GM12874 (cell line): ENCODE results near the gene ARMC9.

Experiments used
- TF ChIP-seq, protein P1 (sequence below): IDR thresholded peaks from 2 replicates; pipeline ENCODE4 v1.5.1; 2011; ENCODE audit warnings: low read depth, mild to moderate bottlenecking, control low read depth, low read length, moderate library complexity; ENCODE audit not compliant: insufficient read depth

ARMC9 gene

DNA sequence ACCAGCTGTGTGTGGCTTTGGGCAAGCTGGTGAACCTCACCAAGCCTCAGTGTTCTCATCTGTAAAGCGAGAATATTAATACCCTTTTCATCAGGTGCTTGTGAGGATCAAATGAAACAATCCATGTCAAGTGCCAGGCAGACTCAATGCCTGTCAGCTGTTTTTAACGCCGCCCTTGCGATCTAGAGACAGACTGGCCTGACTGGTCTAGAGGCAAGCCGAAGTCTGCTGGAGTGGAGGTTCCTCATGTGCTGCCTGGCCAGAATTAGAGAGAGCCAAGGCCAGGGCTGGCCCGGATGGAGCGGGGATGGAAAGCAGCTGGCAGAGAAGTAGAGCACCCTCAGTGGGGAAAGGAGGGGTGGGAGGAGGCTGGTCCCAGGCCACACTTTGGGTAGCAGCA is 122.6 kb downstream of the ARMC9 start:
- TF ChIP-seq, protein P1, sequence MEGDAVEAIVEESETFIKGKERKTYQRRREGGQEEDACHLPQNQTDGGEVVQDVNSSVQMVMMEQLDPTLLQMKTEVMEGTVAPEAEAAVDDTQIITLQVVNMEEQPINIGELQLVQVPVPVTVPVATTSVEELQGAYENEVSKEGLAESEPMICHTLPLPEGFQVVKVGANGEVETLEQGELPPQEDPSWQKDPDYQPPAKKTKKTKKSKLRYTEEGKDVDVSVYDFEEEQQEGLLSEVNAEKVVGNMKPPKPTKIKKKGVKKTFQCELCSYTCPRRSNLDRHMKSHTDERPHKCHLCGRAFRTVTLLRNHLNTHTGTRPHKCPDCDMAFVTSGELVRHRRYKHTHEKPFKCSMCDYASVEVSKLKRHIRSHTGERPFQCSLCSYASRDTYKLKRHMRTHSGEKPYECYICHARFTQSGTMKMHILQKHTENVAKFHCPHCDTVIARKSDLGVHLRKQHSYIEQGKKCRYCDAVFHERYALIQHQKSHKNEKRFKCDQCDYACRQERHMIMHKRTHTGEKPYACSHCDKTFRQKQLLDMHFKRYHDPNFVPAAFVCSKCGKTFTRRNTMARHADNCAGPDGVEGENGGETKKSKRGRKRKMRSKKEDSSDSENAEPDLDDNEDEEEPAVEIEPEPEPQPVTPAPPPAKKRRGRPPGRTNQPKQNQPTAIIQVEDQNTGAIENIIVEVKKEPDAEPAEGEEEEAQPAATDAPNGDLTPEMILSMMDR, result no peak

DNA sequence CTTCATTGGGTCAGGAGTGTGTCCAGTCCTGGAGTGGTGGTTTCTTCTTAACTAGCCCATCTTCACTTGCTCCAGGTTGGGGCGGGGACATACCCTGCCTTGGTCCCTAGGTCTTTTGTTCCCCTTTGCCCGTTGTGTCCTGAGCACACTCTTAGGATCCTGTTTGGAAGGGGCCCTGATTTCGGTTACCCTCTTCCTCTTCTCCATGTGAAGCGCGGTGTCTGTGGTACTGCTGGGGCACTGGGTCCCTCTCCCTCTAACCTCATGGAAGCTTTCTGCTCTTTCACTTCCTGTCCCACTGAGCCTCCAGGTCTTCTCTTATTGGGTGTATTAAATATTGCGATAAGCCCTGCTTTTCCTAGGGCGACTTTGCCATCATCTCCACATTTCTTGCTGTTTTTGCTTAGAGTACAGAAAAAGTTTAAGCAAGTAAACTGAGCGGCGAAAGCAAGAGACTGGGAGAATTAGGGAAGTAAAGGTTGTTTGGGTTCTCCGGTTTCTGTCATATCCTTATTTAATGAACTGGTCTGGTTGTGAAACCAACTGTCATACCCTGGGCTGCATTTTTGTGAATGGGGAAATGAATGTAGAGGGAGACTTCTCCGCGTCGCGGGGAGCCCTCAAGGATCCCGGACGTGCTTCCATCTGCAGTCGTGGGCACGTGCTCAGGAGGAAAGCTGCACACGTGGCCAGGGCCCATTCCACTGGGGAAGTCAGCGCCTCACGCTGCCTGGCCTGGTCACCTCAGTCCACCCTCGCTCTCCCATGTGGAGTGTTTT is 123.3 kb downstream of the ARMC9 start:
- TF ChIP-seq, protein P1, result no peak

DNA sequence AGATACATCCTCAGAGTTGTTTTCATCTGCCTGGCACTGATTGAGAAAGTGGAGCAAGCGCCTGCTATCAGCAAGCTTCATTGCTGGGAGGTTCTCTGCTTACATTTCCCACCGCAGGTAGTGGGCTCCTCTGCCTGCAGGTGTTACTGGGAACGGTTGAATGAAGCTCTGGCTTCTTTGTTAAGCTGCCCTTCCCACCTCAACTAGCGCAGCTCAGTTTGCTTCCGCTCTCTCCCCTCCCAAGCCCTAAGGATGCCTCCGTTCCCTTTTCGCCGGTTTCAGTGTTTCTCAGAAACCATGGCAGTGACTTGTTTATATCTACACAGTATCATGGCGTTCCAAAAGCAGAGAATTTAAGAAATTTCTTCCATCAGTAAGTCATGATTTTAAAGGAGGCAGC is 124.9 kb downstream of the ARMC9 start:
- TF ChIP-seq, protein P1, result no peak

DNA sequence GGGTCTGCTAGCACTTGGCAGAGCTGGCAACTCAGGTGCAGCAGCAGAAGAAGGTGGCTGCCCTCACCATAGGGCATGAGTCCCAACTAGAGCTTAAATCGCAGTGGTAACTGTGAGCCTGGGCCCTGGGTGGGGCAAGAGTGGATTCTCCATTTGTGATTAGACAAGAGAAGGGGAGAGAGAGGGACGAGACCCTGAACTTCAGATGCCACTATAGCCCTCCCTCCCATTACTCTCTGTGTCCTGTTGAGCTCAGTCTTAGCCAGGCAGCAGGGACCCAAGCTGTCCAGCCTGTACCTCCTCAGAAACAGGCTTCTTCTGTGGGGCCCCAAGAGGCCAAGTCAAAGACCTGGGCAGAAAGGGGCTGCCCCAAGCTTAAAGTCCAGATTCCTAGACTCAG is 127.4 kb downstream of the ARMC9 start:
- TF ChIP-seq, protein P1, result no peak

DNA sequence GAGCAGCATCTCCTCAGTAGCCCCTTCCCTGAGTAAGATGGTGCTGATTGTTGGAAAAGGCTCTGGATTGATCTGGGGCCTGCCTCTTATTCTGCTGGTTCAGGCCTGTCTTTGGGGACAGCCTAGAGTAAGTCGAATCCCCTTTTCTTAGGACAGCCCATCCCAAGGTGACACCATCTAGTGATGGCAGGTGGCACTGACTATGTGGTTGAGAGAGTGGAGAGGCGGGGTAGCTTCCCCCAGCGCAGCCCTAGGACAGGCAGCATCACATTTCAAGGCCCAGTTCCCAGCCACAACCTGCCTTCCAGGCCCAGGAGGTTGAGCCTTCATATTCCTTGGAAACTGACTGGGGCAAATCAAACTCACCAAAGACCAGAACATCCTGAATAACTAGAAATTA is 128.0 kb downstream of the ARMC9 start:
- TF ChIP-seq, protein P1, result no peak

DNA sequence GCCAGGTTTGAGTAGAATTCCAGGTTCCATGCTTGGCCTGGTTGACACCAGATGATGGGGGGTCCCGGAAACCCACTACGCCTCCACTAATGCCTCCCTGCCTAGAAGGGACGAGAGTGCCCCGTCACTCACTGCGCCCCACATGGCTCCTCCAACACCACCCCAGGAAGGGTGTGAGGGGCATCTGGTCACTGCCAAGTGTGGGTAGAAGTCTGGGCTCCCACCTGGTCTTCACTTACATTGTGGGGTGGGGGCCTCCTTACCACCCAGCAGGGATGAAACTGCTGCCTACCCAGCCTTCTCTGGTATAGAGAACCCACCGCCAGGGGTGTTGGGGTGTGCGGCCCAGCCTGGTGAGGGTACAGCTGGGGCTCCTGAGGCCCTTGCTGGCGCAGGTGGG is 131.9 kb downstream of the ARMC9 start:
- TF ChIP-seq, protein P1, result no peak

DNA sequence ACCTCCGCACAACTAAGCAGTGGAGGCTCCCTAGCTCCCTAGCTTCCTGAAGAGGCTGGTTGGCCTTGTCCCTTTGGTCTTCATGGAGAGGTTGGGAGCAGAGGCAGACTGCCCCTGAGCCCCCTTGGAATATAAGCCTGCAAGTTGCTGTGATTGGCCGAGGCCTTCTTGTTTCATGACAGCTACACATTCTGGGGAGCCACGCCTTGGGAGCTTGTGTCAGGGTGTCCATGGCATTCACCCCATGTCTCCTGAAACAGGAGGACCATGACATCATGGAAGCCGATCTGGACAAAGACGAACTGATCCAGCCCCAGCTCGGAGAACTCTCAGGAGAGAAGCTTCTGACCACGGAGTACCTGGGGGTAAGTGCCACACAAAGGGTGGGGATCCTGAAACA is 133.1 kb downstream of the ARMC9 start:
- TF ChIP-seq, protein P1, result no peak
